ENCODE measurements around the gene DBH. TPM values are rescaled to one million over a fixed set of nuclear protein-coding genes. Genes with fewer than 3 reads are reported as not detected.
A peak's percentile ranks its signal among the peaks of the same experiment; 100 is the strongest.

Gene DBH
- total and polyA plus RNA-seq, 8 donors = 0.08 to 0.09 TPM; not detected in 6

DNA sequence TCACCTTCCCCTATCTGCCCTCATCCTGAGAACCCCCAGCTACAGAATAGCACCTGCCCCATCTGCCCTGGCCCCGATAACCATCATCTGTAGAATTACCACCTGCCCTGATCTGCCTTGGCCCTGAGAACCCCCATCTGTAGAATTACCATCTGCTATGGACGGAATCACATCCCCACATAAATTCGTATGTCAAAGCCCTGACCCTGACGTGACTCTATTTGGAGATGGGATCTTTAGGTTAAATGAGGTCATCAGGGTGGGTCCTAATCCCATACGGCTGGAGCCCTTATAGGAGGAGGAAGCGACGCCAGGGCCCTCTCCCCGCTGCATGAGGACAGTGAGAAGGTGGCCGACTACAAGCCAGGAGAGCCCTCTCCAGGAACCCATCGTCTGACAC, 69.4 kb downstream of the DBH start:
- Histone ChIP-seq H3K36me3 (no peaks in the 10 kb centered on the region), H3K27me3 (no peaks in the 10 kb centered on the region), H3K4me1 (no peaks in the 10 kb centered on the region), H3K4me3 (no peak overlapping the region), H3K27ac (no peak overlapping the region), H3K9me3 (no peaks in the 10 kb centered on the region)
- WGBS, 2 donors = 82 to 86% methylated on average over 10 of the region's 10 CpGs
- TF ChIP-seq, protein P1, sequence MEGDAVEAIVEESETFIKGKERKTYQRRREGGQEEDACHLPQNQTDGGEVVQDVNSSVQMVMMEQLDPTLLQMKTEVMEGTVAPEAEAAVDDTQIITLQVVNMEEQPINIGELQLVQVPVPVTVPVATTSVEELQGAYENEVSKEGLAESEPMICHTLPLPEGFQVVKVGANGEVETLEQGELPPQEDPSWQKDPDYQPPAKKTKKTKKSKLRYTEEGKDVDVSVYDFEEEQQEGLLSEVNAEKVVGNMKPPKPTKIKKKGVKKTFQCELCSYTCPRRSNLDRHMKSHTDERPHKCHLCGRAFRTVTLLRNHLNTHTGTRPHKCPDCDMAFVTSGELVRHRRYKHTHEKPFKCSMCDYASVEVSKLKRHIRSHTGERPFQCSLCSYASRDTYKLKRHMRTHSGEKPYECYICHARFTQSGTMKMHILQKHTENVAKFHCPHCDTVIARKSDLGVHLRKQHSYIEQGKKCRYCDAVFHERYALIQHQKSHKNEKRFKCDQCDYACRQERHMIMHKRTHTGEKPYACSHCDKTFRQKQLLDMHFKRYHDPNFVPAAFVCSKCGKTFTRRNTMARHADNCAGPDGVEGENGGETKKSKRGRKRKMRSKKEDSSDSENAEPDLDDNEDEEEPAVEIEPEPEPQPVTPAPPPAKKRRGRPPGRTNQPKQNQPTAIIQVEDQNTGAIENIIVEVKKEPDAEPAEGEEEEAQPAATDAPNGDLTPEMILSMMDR (IDR thresholded peaks at IDR 0.05) = no peak
- ATAC-seq (no peak), DNase-seq (peak in 2 of 6 donors; percentile 8 to 11), FAIRE-seq (no peak)
- intact Hi-C loops (cut with DNase I) = no loop called here

- ATAC-seq (no peak), FAIRE-seq (no peak), DNase-seq (peak in 2 of 6 donors; percentile 23 to 33)
- intact Hi-C loops (cut with DNase I) = no loop called here
- Histone ChIP-seq H3K9me3 (no peaks in the 10 kb centered on the region), H3K36me3 (no peaks in the 10 kb centered on the region), H3K27ac (no peak overlapping the region), H3K4me1 (no peaks in the 10 kb centered on the region), H3K4me3 (no peak overlapping the region), H3K27me3 (no peaks in the 10 kb centered on the region)
- TF ChIP-seq, protein P1 (IDR thresholded peaks at IDR 0.05) = no peak
- 75 to 81% methylated on average over 12 of the region's 12 CpGs for WGBS, 2 donors
Observed at GRCh38 chr9:133706307-133707050, 70.3 kb downstream of the DBH start.

- ATAC-seq (peak in 3 of 4 donors; percentile 10 to 23 (median 22)), DNase-seq (peak in 3 of 6 donors; percentile 10 to 35 (median 26))
- 81 to 88% methylated on average over 17 of the region's 17 CpGs for WGBS, 2 donors
Observed at GRCh38 chr9:133707065-133707762, 71.1 kb downstream of the DBH start.

DNA sequence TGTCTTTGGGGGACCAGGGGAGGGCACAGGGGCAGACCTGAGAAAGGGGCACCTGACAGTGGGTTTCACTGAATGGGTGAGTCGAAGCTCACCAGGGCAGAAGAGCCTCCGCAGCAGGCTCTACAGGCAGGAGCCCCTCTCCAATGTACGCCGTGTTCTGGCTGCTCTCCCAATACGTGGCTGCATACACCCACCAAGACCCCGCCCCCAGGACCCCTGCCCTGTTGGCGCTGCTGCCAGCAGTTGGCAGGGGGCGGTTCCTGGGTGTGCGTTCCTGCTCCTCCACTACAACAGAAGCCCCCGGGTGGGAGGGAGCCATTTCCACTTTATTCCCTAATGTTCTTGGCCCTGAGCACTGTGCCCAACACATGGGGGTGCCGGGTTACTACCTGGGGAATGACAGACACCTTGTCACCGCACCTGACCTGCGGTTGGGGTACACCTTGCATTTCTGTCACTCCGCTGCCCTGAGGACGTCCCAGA, 71.6 kb downstream of the DBH start:
- no peak for ATAC-seq
- TF ChIP-seq, protein P1 (IDR thresholded peaks at IDR 0.05) = no peak
- no peak overlapping the region for H3K4me3 ChIP-seq
- no peaks in the 10 kb centered on the region for H3K4me1 ChIP-seq
- no peak for FAIRE-seq
- intact Hi-C loops (cut with DNase I) = no loop called here
- DNase-seq = peak in 3 of 6 donors; percentile 32 to 41 (median 37)
- H3K36me3 ChIP-seq = peaks cover 0 to 3% (median 0%) of the 10 kb centered on the region in 3 donors
- no peaks in the 10 kb centered on the region for H3K9me3 ChIP-seq
- 81% methylated on average over 15 of the region's 15 CpGs for WGBS, 2 donors
- no peak overlapping the region for H3K27ac ChIP-seq
- H3K27me3 ChIP-seq = no peaks in the 10 kb centered on the region

More at GRCh38 chr9:133707065-133707762, 71.1 kb downstream of the DBH start:
- intact Hi-C loops (cut with DNase I) = no loop called here
- no peaks in the 10 kb centered on the region for H3K36me3 ChIP-seq
- no peak overlapping the region for H3K27ac ChIP-seq
- H3K9me3 ChIP-seq = no peaks in the 10 kb centered on the region
- no peak for FAIRE-seq
- H3K4me3 ChIP-seq = no peak overlapping the region
- TF ChIP-seq, protein P1 (IDR thresholded peaks at IDR 0.05) = no peak
- no peaks in the 10 kb centered on the region for H3K27me3 ChIP-seq
- H3K4me1 ChIP-seq = no peaks in the 10 kb centered on the region
